NK-92 (cell line): Measurements from ENCODE around the gene PSTPIP1.

Experiments
- DNase-seq: peaks from one replicate; lab custom pipeline; 2025; ENCODE audit not compliant: unreplicated experiment; lab: John Stamatoyannopoulos, UW

The PSTPIP1 gene

DNA sequence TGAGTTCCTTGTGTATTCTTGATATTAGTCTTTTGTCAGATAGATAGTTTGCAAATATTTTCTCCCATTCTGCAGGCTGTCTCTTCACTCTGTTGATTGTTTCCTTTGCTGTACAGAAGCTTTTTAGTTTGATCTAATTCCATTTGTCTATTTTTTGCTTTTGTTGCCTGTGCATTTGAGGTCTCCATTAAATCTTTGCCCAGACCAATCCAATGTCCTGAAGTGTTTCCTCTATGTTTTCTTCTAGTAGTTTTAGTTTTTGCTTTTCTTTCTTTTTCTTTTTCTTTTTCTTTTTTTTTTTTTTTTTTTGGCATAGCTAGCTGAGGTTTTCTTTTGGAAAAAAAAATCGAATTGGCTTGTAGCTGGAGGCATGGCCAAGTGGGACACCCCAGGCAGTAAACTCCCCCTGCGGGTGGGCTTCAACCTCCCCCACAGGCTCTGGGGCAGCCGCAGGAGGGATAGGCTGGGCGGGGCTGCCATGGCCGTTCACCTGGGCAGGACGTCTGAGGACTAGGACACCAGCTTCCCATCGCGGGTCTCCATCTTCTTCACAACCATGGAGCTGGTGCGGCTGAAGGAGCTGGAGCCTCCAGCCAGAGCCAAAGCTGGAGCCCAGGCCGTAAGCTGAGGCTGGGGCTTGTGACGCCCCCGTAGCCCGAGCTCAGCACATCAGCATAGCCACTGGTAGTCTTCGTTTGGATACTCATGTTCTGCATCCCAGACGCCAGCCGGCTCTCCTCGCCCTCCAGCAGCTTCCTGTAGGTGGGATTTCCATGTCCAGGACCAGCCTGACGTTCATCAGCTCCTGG, 16.2 kb upstream of the PSTPIP1 start:
- DNase-seq, result no peak

DNA sequence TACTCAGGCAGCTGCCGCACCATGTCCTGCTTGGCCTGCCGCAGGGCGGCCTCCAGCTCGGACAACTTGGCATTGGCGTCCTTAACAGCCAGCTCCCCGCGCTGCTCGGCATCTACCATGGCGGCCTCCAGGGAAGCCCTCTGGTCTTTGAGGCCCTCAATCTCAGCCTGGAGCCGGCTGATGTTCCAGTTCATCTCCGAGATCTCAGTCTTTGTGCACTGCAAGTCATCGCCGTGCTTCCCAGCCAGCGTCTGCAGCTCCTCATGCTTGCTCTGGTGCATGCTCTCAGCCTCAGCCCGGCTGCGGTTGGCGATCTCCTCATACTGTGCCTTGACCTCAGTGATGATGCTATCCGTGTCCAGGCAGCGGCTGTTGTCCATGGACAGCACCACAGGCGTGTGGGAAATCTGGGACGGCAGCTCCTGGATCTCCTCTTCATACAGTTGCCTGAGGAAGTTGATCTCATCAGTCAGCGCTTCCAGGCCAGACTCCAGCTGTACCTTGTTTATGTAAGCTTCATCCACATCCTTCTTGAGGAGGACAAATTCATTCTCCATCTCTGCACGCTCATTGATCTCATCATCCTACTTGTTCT, 15.5 kb upstream of the PSTPIP1 start:
- no peak for DNase-seq

DNA sequence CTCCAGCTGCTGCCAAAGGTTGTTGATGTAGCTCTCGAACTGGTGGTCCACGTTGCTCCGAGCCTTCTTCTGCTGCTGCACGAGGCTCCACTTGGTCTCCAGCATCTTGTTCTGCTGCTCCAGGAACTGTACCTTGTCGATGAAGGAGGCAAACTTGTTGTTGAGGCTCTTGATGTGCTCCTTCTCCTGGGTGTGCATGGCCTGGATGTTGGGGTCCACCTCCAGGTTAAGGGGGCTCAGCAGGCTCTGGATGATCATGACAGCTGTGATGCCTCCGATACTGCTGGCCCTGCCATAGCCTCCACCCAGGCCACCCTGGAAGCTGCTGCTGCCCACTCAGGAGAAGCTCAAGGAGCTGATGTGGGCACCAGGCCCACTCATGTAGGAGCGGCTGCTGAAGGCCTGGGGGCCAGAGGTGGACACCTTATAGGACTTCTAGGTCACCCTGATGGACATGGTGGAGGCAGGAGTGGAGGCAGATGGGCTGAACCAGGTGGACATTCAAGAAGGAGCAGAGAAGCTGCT, 14.9 kb upstream of the PSTPIP1 start:
- DNase-seq, result no peak

DNA sequence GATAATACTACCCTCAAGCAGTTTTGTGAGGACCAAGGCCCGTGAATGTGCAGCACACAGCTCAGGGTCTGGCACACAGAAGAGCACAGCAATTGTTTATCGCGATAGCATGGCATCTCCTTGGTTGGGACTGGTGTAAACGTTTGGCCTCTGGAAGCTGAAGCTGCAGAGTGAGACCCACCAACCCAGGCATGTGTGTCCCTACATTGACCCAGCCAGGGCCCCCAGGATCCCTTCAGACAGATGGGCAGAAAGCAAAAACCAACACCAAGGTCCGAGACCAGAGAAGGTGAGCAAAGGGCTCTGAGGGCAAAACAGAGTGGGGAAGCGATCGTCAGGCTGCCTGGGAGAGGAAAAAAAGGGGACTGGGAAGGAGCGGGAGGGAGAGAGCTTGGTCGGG, 12.6 kb upstream of the PSTPIP1 start:
- no peak for DNase-seq

DNA sequence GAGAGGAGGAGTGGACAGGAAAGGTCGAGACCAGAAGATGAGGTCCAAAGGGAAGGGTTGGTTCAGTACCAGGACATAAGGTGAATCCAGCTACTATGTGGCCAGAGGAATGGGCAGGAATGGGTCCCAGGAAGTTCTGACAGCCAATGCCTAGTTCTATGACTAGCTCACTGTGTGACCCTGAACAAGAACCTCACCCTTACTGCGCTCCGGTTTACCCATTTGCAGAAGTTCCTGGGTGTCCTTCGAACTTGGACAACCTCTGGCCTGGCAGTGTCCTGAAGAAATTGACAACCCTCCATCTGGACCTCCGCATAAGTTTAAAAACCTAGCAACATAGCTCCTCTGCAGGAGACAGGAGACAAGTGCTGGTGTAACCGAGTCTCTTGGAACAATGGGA, 12.2 kb upstream of the PSTPIP1 start:
- no peak for DNase-seq

DNA sequence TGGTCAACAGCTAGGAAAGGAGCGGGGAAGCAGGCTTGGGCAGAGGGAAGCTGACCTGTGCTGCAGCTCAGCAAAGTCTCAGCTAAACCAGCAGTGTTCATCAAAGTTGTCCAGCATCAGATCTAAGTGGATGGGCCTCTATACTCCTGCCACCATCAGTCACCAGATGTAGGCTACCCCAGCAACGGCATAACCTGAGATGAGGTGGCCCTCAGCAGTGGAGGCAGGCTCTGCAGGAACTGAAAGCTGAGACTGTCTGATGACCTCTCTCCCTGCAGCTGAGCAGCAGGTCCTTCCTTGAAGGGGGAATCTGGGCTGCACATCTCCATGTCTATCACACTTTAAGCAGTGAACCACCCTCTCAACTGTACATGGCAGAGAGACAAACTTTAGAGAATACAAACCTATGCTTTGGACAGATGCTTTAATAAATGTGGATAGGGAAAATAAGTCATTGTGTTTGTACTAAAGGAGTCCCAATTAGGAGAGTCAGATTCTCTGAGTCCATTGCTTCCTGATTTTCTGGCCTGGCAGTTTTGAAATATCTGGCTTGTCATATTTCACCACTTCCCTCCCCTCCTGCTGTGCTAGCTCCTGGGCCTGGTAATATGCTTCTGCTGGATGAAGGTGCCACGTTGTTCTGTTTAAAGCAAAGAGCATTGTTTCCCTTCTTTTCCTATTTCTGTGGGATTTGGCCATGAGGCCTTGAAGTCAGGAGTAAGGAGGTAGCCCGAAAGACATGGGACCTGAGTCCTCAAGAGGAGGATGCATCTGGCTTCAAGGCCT, 11.1 kb upstream of the PSTPIP1 start:
- DNase-seq, result no peak

DNA sequence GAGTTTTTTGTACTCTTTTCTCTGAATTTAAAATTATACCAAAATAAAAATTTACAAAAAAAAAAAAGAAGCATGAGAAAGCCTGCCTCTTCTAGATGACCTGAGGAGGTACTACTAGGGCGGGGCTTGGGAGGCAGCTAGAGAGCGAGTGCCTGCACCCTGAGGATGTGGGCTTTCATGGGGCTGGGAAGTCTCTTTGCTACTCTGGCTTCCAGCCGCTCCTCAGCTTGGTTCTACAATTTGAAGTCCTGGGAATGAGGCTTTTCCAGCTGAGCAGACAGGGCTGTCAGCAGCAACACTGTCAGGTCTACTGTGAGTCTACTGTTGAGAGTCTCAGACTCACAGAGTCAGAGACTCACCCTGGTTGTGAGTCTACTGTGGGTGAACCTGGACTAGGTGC, 8.2 kb upstream of the PSTPIP1 start:
- no peak for DNase-seq

DNA sequence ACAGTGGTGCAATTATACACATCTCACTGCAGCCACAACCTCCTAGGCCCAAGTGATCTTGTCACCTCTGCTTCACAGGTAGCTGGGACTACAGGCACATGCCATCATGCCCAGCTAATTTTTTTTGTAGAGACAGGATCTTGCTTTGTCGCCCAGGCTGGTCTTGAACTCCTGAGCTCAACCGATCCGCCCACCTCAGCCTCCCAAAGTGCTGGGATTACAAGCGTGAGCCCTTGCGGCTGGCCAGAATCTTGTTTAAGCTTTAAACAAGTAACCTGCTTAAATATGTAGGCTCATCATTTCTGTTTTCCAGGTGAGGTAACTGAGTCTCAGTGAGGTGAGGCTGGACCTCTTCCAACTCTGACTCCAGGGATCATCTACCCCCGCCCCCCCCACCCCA, 7.7 kb upstream of the PSTPIP1 start:
- no peak for DNase-seq

DNA sequence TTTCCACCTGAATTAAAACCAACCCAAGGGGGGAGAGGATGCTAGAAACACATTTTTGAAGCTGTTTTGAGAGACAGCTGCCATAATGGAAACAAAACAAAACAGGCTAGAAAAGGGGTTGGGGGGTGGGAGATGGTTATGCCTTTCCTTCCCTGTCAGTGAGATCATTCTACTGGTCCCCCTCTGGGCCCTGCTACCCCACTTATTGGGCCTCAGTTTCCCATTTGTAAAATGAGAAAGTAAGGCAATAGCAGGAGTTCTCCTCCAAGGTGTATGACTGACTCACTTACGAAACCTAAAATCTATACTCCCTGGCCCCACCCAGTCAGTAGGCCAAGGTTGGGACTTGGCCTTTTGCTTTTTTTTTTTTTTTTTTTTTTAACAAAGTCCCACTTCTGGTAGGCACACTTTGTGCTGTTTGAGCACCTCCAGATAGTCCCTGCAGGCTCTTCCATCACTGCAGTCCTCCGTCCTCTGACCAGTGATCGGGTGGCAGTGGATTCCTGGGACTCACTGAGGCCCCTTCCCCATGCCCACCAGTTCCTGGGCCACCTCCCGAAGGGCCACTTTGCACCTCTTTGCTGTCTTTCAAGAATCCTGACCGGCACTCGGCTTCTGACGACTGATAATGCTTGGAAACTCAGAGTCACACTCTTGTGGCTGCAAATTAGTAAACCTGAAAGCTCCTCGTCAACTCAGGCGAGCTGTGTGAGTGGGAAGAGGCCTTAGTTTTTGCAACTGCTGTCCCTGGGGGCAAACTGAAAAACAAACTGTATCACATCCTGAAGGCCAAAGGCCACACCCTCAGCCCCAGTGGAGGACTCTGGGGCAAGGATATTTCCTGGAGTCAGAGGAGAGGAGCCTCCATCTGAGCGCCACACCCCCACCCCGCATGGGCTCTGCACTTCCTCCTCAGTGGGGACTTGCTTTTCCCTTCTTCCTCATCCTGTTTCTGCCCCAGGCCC, 6.7 kb upstream of the PSTPIP1 start:
- DNase-seq, result no peak

DNA sequence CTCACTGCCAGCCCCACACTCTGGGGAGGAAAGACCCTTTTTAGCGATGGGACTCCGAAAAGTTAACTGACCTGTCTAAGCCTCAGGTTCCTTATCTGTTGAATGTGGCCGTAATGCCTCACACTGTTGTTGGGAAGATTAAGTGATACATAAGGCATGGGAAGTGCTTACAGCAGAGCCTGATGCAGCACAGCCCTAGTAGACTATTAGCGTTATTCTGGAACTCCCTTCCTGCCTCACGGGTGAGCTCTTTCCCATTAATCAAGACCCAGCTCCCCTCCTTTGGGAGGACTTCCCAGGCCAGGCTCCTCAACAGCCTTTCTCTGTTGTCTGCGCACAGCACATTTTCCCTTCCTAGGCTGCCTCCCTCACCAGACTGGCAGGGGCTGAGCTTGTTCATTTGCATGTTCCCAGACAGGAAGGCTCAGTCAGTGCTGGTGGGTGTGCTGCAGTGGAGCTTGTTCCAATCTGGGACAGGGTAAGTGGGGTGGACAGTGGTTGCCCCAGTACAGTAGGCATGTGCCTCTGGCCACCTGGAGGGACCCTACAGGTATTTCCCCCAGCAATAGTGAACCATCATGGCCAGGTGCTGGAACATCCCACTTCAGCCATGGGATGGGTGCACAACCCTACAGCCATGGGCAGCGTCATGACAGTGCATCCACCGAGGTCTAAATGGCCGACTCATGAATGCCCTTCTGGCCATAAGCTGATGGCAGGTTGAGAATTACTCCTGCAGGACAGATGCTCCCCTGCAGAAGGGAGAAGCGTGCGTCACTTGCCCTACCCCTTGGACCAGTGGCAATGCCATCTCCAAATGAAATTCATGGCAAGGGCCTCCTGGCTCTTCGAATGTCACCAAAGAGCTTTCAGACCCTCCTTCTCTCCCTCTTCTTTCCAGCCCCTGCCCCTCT, 5.8 kb upstream of the PSTPIP1 start:
- DNase-seq, result no peak

DNA sequence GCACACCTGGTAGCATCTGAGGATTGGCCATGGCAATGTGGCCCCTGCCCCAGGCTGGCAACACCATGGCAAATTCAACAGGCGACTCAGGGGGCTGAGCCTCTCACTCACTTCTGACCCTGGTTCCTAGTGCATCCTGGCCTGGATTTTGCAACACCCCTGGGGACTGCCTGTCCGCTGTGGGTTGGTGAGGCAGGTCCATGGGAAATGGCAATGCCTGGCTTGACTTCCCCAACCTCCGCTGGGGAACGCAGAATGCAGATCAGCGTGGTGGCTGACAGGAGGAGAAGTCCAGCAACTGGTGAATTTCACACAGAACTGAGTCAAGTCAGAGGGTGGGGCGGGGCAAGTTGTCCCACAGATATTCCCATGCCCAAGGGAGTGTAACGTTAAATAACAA, 3.9 kb upstream of the PSTPIP1 start:
- no peak for DNase-seq

DNA sequence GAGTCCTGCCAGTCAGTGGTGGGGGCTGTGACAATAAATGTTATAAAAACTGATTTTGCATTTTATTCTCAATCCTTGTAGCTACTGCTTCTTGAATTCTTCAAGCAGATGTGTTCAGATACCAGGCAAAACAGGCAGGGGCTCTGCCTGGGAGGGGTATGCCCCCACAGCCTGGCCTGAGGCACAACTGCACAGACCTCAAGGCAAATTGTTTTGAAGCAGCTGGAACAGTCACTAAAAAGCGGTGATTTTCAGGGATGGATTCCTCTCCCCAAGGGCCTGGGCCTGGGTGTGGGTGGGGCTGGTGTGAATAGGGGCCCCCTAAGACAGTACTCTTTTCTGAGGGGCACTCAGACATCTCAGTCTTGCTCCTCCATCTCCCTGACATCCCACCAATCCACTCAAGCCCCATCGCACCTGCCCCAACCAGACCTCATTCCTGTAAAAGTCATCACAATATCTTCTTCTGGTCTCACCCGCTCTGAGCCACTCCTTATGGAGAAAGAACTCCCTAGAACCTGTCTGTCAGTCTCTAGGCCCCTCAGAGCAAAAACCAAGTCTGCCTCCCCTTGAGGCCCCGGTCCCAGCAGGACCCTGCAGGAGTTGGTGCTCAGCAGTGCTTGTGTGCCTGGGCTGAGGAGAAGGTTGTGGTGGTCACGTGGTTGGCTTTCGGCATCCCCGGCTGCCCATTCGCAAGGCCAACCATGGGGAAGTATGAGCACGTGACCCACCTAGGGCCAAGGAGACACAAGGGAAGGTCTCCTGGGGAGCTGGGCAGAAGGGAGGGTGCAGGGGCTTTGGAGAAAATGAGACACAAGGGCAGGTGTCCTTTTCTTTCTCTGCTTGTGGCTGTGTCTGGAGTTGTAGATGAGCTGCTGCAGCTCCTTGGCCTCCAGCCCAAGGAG, 2.9 kb upstream of the PSTPIP1 start:
- DNase-seq, result no peak

DNA sequence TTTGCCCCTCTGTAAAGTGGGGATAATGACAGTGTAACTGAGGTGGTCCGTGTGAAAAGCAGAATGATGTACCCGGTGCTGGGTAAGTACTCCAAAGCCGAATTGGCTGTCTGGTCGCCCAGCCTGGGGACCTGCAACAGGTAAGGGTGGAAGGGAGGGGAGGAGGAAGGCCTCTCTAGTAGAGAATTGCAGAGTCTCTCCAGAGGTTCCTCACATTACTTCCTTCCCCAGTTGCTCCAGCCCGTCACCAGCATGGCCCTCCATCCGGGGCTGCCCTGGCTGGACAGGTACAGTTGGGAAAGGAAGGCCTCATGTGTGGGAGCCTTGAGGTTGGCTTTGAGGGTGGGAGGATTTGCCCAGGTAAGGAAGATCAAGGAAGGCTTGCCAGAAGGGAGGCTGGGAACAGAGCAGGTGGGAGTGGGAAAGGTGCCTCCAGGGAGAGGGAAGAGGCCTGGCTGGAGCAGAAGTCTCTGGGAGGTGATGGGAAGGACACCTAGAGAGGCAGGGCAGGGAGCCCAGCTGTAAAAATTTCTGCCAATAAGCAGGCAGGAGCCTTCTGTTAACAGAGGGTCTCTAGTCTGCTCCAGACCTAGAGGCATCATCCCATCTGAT, 1.7 kb upstream of the PSTPIP1 start:
- DNase-seq, result no peak

DNA sequence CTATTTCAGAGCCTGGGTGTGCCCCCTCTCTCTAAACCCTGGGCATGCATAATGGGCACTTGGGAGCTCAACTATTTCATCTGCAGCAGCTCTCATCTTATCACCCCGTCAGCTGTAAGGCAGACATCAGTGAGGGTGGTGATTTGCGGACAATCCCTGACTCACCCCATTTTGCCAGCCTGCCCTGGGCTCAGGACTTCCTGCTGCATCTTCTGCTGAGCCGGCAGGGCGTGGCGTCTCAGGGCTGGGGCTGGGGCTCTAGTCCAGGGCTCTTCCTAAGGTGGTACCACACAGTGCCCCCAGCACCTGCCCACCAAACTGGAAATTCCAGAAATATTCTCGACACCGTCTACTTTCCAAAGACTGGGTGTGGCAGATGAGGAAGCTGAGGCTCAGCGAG, 925 bp upstream of the PSTPIP1 start:
- DNase-seq, result no peak

DNA sequence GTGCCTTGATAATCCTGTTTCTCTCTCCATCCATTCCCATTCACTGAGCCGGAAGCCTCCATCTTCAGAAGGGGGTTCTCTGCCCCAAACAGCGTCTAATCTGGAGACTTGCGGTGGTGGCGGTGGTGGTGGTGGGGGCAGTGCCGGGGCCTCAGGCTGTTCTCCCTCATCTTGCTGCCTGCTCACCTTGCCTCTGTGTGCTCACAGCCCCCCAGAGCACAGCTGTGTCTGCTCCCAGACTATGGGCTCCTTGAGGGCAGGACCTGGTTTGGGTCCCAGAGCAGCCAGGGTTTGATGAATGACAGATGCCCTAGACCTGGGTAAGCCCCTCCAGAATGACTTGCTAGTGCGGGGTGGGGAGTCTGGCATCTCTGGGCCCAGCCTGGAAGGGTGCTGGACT, 430 bp upstream of the PSTPIP1 start:
- no peak for DNase-seq

DNA sequence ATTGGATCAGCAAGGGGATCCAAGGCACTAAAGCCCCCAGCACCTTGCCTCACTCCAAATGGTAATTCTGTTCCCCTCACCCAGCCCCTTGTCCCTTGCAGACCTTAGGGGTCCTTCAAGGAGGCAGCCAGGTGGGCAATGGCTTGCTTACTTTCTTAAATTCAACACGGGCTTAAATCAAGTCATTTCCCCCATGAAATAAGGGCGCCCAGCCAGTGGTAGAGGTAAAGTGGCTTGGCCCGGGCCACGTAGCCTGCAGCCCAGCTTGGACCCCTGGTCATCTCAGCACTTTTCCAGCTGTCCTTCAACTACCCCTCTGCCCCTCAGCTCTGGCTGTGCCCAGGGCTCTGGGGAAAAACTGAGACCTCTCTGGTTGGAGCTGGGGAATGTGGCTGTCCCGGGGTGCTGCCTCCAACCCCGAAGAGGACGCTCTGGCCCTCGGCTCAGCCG, 1.2 kb downstream of the PSTPIP1 start:
- DNase-seq, result no peak

DNA sequence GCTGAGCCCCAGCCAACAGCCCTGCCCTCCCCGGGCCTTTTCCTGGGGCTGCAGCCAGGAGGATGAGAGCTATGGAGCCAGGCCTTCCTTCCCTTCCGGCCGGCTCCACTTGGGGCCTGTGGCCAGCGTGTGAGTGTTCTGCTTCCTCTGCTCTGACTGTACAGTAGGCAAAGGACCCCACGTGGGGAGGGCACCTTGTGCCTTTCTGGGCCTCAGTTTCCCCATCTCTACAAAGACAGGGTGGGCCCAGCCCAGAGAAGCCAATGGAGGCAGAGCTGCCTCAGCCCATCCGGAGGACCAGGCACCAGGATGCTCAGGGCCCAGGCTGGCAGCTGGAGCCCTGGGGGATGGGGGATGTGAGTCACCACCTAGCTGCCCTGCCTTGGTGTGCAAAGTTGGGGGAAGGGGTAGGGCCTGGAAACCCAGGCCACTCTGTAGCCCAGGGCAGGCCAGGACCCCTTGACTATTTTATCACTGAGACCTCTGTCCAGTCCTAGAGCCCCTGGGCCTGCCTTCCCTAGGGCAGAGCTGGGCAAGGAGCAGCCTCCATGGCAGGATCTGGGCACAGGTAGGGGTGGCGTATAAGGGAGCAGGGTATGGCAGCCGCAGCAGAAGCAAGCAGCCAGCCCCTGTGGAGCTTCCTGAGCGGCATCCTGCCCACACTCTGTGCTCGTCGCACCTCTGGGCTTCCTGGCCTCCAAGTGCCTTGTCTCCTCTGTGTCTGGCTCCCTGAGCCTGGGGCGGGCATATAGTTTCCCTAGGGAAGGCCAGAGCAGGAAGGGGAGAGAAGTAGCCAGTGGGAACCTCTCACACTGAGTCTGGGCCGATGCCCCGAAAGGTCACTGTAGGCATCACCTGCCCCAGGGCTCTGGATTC, 1.8 kb downstream of the PSTPIP1 start:
- DNase-seq, result no peak
